Body of pancreas (tissue), 4 donors: ENCODE data around the gene DERA. TPM values are rescaled to one million over a fixed set of nuclear protein-coding genes. Genes with fewer than 3 reads are reported as not detected.
A peak's percentile ranks its signal among the peaks of the same experiment; 100 is the strongest.

Experiments used
- ATAC-seq: fragments of 150-250 bp; one replicate; pipeline ENCODE4 v1.9.1; 2016
- DNase-seq, 4 donors: peaks; one replicate each; pipeline ENCODE4 v3.0.0-alpha.2; 2019
- H3K27ac ChIP-seq, 4 donors: fragments of 200-600 bp; sonication (generic); 1 replicate in 3 of 4; 2 replicates in 1 of 4; pipeline versions ENCODE4 v1.5.1 to v1.6.1; 2016 to 2019; ENCODE audit warnings: mild to moderate bottlenecking in 1 of 4, mixed read lengths in 1 of 4, moderate library complexity in 1 of 4
- H3K27me3 ChIP-seq, 2 donors: fragments of 200-600 bp; sonication (generic); one replicate each; pipeline ENCODE4 v1.6.0; 2016; ENCODE audit warnings: mild to moderate bottlenecking in 1 of 2
- H3K36me3 ChIP-seq, 2 donors: fragments of 200-600 bp; sonication (generic); replicated peaks in 1 of 2; 2 replicates each; pipeline ENCODE4 v1.5.1; 2016; ENCODE audit warnings: low read depth in 2 of 2; ENCODE audit not compliant: insufficient read depth in 1 of 2
- H3K4me1 ChIP-seq: fragments of 200-600 bp; sonication (generic); one replicate; pipeline ENCODE4 v1.6.0; 2016
- H3K4me3 ChIP-seq, 2 donors: fragments of 200-600 bp; sonication (generic); 1 replicate in 1 of 2; 2 replicates in 1 of 2; pipeline ENCODE4 v1.5.1; 2016 to 2019
- H3K9me3 ChIP-seq, 3 donors: fragments of 200-600 bp; sonication (generic); 1 replicate in 2 of 3; 2 replicates in 1 of 3; pipeline ENCODE4 v1.5.1; 2016
- CTCF ChIP-seq, 7 experiments: fragments of 450-650 bp in 4 of 7; fragments of 200-600 bp in 3 of 7; sonication (generic) in 3 of 7; IDR thresholded peaks; one replicate each; pipeline ENCODE4 v1.5.1; 2016 to 2019; ENCODE audit warnings: antibody characterized with exemption in 7 of 7
- POLR2A ChIP-seq, 3 donors: fragments of 450-650 bp; IDR thresholded peaks; one replicate each; pipeline ENCODE4 v1.6.1; 2016; ENCODE audit warnings: antibody characterized with exemption in 3 of 3, mild to moderate bottlenecking in 2 of 3
- WGBS, 2 donors: methylation state at CpG; one replicate each; pipeline ENCODE4 v1.1.5; 2017; 5-methylcytosine and 5-hydroxymethylcytosine counted together
- intact Hi-C: fragments of 100-400 bp; cut with DNase I; formaldehyde crosslinking; loops from one replicate; pipeline ENCODE4 v1.15.1; 2023
- total RNA-seq, 2 donors: library from RNA; depleted of rRNA; stranded (reverse); fragments of >200 nt; gene quantifications; one replicate each; pipeline ENCODE4 v1.1.0, GENCODE V29; 2016

The DERA gene
- total RNA-seq, 2 donors from 2014 or later, result 4.9 to 19.7 TPM

GRCh38 chr12:16070113-16070512 is 159.0 kb downstream of the DERA start:
- no peak for DNase-seq
- Histone ChIP-seq H3K36me3 (no peaks in the 10 kb centered on the region), H3K4me1 (no peaks in the 10 kb centered on the region), H3K27ac (no peak overlapping the region), H3K27me3 (no peaks in the 10 kb centered on the region), H3K9me3 (no peaks in the 10 kb centered on the region), H3K4me3 (no peak overlapping the region)
- intact Hi-C loops, result no loop called here
- 61 to 74% methylated on average over 5 of the region's 5 CpGs for WGBS, 2 donors
- TF ChIP-seq CTCF (IDR thresholded peaks at IDR 0.05), result no peak
- TF ChIP-seq POLR2A (IDR thresholded peaks at IDR 0.05), result no peak
- no peak for ATAC-seq

- Histone ChIP-seq H3K4me3 (no peak overlapping the region), H3K36me3 (no peaks in the 10 kb centered on the region), H3K27me3 (no peaks in the 10 kb centered on the region), H3K4me1 (no peaks in the 10 kb centered on the region), H3K9me3 (no peaks in the 10 kb centered on the region), H3K27ac (no peak overlapping the region)
- 74 to 92% methylated on average over 2 of the region's 2 CpGs for WGBS, 2 donors
- TF ChIP-seq POLR2A (IDR thresholded peaks at IDR 0.05) (no peak), CTCF (IDR thresholded peaks at IDR 0.05) (no peak)
- intact Hi-C loops, result no loop called here
- DNase-seq (no peak), ATAC-seq (no peak)
Observed at GRCh38 chr12:16072678-16073077, 161.5 kb downstream of the DERA start.

- 73 to 81% methylated on average over 2 of the region's 2 CpGs for WGBS, 2 donors
- ATAC-seq, result no peak
- DNase-seq, result no peak
- Histone ChIP-seq H3K27me3 (no peaks in the 10 kb centered on the region), H3K4me3 (no peak overlapping the region), H3K4me1 (no peaks in the 10 kb centered on the region), H3K9me3 (no peaks in the 10 kb centered on the region), H3K36me3 (no peaks in the 10 kb centered on the region), H3K27ac (no peak overlapping the region)
- intact Hi-C loops, result no loop called here
- TF ChIP-seq POLR2A (IDR thresholded peaks at IDR 0.05) (no peak), CTCF (IDR thresholded peaks at IDR 0.05) (no peak)
Observed at GRCh38 chr12:16074894-16075293, 163.8 kb downstream of the DERA start.

GRCh38 chr12:16075887-16076286 is 164.8 kb downstream of the DERA start:
- Histone ChIP-seq H3K9me3 (no peaks in the 10 kb centered on the region), H3K36me3 (no peaks in the 10 kb centered on the region), H3K27ac (no peak overlapping the region), H3K27me3 (no peaks in the 10 kb centered on the region), H3K4me1 (no peaks in the 10 kb centered on the region), H3K4me3 (no peak overlapping the region)
- DNase-seq (no peak), ATAC-seq (no peak)
- 10 to 61% methylated on average over 1 of the region's 1 CpG for WGBS, 2 donors
- TF ChIP-seq CTCF (IDR thresholded peaks at IDR 0.05) (no peak), POLR2A (IDR thresholded peaks at IDR 0.05) (no peak)
- intact Hi-C loops, result no loop called here

- Histone ChIP-seq H3K4me1 (no peaks in the 10 kb centered on the region), H3K27ac (no peak overlapping the region), H3K27me3 (no peaks in the 10 kb centered on the region), H3K36me3 (no peaks in the 10 kb centered on the region), H3K9me3 (no peaks in the 10 kb centered on the region), H3K4me3 (no peak overlapping the region)
- DNase-seq (peak in 1 of 4 donors; percentile 9), ATAC-seq (peak; percentile 53)
- WGBS, 2 donors, result 33 to 44% methylated on average over 2 of the region's 2 CpGs
- intact Hi-C loops, result no loop called here
- TF ChIP-seq CTCF (IDR thresholded peaks at IDR 0.05) (peak in 5 of 7 experiments; percentile 17 to 44 (median 39)), POLR2A (IDR thresholded peaks at IDR 0.05) (no peak)
Observed at GRCh38 chr12:16076557-16076956, 165.4 kb downstream of the DERA start.
